NCI-H2196 (cell line): Measurements from ENCODE around the gene AATF.
A peak's percentile ranks its signal among the peaks of the same experiment; 100 is the strongest.

ENCODE experiments used
- DNase-seq: peaks from one replicate; lab custom pipeline; 2025; ENCODE audit not compliant: unreplicated experiment; lab: John Stamatoyannopoulos, UW

Gene AATF

DNA sequence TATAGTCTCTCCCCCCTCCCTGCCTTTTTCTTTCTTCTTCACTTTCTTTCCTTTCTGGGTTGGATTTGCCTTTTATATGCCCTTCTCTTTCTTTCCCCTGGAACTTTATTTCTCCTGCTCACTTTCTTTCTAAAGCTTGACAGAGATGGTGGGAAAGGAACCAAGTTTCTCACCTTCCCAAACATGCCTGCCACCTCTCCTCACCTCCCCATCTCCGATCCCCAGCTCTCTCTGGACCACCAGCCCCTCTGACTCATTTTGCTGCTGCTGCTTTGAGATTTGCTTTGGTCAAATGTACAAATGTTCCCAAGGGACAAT lies 18.2 kb upstream of the AATF start:
- no peak for DNase-seq

DNA sequence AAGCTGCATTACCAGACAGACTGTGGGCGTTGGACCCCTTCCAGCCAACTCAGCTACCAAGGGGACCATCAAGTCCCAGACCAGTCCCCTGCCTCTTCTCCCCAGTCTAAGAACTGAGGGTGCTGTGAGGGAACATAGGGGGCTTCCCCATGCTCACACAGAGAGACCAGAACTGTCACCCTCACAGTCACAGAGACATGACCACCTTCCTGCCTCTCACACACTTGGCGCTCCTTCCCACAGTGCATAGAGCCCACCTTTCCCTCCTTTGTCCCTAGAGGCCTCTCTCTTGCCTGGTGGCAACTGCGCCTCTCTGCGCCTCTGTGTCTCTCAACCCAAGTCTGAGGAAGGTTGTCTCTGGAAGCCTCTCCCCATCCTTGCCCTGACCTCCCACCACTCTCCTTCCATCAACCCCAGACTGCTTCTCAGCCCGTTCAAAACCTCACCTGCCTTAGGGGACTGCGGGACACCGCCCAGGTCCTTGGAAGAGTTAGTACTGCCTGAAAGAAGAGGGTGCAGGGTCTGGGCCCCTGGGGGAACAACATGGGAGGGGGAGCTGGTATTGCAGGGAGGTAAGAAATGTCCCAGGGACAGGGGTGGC lies 17.6 kb upstream of the AATF start:
- DNase-seq: no peak

- DNase-seq: no peak
These were observed 16.9 kb upstream of the AATF start for GRCh38 chr17:36931697-36932382.

- DNase-seq: no peak
These were observed 16.4 kb upstream of the AATF start for GRCh38 chr17:36932383-36932693.

- no peak for DNase-seq
These were observed 15.9 kb upstream of the AATF start for GRCh38 chr17:36932694-36933511.

- no peak for DNase-seq
These were observed 15.1 kb upstream of the AATF start for GRCh38 chr17:36933512-36934143.

DNA sequence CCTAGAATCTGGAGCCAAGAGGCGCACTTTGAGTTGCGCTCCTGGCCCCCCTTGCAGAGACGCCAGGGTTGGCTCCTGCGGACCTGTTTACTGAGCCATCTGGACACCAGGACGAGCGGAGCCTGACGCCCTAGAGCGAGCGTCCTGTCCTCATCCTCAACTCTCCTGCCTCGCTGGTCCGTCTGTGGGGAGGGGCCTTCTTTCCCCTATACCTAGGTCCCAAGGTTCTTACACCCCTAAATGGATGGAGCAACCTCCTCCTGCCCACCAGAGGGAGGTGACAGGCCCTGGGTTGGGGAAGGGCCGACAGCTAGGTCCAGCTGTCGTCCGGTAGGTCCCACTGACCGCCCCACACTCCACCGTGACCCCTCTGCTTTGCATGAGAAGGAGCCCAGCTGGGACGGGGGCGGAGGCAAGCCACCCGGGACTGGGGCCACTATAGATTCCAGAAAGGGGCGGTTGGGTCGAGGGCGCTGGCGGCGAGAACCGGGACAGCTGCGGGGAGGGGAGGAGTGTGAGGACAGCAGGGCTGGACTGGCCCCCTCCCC lies 14.5 kb upstream of the AATF start:
- no peak for DNase-seq

DNA sequence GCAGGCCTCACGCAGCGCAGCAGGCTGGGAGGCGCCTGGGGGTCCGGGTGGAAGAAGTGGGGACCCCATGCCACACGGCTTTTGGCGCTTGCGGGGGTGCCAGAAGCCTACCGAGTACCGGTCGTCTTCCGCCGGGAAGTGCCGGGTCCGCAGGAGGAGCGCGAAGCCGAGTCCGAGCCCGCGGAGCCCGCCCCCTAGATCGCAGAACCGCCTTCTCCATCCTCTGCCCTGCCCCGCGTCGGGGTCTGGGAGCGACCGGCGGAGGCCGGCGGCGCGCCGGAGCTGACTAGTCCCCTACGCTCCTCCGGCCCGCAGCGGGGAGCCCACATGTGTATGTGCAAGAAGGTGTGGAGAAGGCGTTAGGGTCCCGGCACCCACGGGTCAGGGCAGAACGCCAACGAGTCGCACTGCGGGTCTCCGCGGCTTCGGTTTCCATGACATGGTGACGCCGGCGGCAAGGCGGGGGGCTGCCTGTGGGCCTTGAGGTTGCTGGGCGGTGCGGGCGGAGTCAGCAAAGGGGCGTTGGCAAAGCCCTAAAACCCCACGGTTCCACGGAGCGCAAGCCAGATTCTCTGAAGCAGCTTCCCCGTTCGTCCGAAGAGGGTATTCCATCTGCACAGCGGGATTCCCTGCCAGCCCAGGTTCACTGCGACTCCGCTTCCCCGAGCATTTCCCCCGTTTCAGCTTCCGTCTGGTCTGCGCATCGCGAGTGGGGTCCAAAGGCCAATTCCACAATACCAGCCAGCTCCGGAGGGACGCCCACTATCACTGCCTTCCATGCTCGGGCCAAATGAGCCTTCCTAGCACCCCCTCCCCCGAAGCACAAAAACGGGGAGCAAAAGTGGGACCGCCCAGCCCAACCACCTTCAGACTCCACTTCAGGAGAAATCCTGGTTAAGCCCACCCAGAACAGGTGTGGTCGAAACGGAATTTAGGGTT lies 13.8 kb upstream of the AATF start:
- DNase-seq: peak; percentile 4

DNA sequence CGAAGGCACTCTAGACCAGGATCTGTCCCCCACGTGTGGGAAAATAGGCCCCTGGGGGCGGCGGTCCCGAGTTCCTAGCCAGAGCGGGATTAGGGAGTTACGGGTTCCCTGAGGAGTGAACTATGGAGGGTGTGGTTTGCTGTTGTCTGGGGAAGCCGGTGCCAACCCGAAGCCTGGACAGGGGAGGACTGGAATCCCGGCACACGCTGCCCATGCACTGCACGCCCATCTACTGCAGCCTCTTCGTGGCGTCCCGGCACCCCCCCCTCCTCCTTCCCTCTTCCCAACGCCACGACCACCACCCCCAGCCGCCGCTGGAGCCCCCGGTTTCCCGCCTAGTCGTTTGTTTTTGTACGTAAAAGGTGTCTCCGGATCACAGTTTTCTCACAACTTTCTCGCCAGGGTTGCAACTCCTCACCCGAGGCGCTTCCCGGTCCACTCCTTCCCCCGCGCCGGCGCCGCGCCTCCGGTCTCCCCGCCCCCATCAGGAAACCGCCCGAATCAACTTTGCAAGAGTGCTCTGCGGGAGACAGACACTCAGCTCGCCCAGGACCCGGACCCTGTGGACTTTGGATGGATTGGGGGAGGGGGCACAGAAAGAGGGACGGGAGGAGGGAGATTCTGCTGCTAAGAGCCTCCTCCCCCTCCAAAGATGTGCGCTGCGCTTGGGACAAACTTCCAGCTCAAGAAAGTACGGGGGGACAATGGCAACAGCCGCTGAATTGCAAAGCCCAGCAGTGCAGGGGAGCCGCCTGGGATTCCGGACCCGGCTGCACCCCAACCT lies 12.9 kb upstream of the AATF start:
- no peak for DNase-seq

GRCh38 chr17:36936455-36937000 lies 12.2 kb upstream of the AATF start:
- no peak for DNase-seq

- no peak for DNase-seq
These were observed 11.5 kb upstream of the AATF start, which contains the start of gene LHX1 for GRCh38 chr17:36937001-36937958. Gene LHX1, plus strand, starts transcription at chr17:36937475. Its CDS starts 723 bp downstream, at chr17:36938198.

DNA sequence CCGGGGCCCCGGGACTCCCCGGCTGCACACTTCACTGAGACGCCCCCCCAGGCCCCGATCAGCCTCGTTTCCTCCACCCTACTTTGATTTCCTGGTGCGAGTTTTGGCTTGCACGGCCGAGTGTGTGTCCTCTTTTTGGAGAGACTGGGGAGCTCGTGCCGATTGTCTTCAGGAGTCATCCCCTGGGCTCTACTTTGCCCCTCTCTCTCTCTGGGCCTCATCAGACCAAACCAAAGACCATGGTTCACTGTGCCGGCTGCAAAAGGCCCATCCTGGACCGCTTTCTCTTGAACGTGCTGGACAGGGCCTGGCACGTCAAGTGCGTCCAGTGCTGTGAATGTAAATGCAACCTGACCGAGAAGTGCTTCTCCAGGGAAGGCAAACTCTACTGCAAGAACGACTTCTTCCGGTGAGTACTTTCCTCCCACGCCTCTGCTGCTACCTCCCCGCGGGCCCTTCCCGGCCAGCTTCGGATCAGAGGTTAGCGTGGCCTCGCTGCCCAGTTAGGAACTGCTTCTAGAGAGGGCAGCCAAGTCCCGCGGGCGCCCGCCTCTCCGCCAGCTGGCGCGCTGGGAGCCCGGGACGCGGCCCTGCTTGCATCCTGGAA lies 10.7 kb upstream of the AATF start:
- DNase-seq: no peak

GRCh38 chr17:36938566-36939051 lies 10.1 kb upstream of the AATF start:
- DNase-seq: no peak

- DNase-seq: no peak
These were observed 9.5 kb upstream of the AATF start for GRCh38 chr17:36939052-36939801.

DNA sequence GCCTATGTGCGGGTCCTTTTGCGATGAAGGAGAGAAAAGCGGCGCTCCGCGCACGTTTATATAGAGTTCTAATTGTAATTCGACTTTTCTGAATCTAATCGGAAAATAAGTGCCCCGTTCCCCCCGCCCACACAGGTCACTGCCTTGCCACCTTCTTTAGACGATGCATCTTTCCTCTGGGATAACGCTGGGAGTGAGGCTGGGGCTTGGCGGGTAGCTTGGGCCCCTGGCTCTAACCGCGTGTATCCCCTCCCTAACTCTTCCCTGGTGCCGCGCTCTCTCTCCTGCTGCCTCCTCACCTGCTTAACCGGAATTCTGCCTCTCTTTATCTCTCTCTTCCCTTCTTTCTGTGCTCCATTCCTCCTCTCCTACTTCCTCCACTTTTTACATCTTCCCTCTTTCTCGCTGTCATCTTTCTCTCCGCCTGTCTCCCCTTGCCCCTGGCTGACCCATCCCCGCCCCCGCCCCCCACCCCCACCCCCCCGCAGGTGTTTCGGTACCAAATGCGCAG lies 8.9 kb upstream of the AATF start:
- no peak for DNase-seq

GRCh38 chr17:36940313-36941264 lies 8.2 kb upstream of the AATF start:
- no peak for DNase-seq
